ENCODE data around the gene HTR3E.

- no peak for TF ChIP-seq CTCF (IDR thresholded peaks at IDR 0.05)
- TF ChIP-seq EZH2 (IDR thresholded peaks at IDR 0.05): no peak
- TF ChIP-seq EZH2phosphoT487 (IDR thresholded peaks at IDR 0.05): no peak
Measured at GRCh38 chr3:184155644-184156521, 59.0 kb downstream of the HTR3E start.

Data from neural progenitor cell (in vitro differentiated cells).